ENCODE results near the gene TARDBP. TPM values are rescaled to one million over a fixed set of nuclear protein-coding genes. Genes with fewer than 3 reads are reported as not detected.
A peak's percentile ranks its signal among the peaks of the same experiment; 100 is the strongest.

TARDBP gene
- polyA plus RNA-seq (129 and 157 TPM in 2 replicates), polyA minus RNA-seq (152 and 165 TPM in 2 replicates)

GRCh38 chr1:11012260-11013159, at the start of gene TARDBP:
TSS of gene TARDBP (plus strand) at chr1:11012654. CDS start at chr1:11013728, 1,074 bp downstream.
- Histone ChIP-seq H2AFZ (ENCODE audit: low read depth, low read length) (peak within 1 kb of the TSS; percentile 91), H3K9me3 (ENCODE audit: low read length) (no peaks in the 10 kb centered on the region), H3K4me3 (ENCODE audit: low read length) (peak within 1 kb of the TSS; percentile 93), H3K27me3 (ENCODE audit: insufficient read depth, low read depth, low read length) (no peaks in the 10 kb centered on the region), H3K9ac (ENCODE audit: low read length) (peak within 1 kb of the TSS; percentile 97), H3K9me2 (ENCODE audit: insufficient read depth, low read length) (no peaks in the 10 kb centered on the region), H3F3A (ENCODE audit: insufficient read depth, low read length, poor library complexity, severe bottlenecking) (no peaks in the 10 kb centered on the region), H3K4me2 (ENCODE audit: low read length) (peak within 1 kb of the TSS; percentile 90), H3K36me3 (ENCODE audit: insufficient read depth, low read length) (no peaks in the 10 kb centered on the region), H3K27ac (ENCODE audit: low read length) (peak within 1 kb of the TSS; percentile 92), H4K20me1 (ENCODE audit: insufficient read depth) (no peaks in the 10 kb centered on the region), H3K79me2 (replicated peaks; ENCODE audit: insufficient read depth, low read length) (peaks cover 22% of the 10 kb centered on the region)
- TF ChIP-seq, protein P1, sequence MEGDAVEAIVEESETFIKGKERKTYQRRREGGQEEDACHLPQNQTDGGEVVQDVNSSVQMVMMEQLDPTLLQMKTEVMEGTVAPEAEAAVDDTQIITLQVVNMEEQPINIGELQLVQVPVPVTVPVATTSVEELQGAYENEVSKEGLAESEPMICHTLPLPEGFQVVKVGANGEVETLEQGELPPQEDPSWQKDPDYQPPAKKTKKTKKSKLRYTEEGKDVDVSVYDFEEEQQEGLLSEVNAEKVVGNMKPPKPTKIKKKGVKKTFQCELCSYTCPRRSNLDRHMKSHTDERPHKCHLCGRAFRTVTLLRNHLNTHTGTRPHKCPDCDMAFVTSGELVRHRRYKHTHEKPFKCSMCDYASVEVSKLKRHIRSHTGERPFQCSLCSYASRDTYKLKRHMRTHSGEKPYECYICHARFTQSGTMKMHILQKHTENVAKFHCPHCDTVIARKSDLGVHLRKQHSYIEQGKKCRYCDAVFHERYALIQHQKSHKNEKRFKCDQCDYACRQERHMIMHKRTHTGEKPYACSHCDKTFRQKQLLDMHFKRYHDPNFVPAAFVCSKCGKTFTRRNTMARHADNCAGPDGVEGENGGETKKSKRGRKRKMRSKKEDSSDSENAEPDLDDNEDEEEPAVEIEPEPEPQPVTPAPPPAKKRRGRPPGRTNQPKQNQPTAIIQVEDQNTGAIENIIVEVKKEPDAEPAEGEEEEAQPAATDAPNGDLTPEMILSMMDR (IDR thresholded peaks at IDR 0.05; ENCODE audit: poor library complexity, severe bottlenecking): no peak
- TF ChIP-seq MXI1 (conservative IDR thresholded peaks at IDR 0.05; ENCODE audit: poor library complexity, severe bottlenecking) (peak; percentile 72), TAF1 (IDR thresholded peaks at IDR 0.05; ENCODE audit: low read depth) (peak; percentile 94), RAD21 (conservative IDR thresholded peaks at IDR 0.05) (peak; percentile 36), SMC3 (conservative IDR thresholded peaks at IDR 0.05; ENCODE audit: poor library complexity) (no peak), EZH2 (IDR thresholded peaks at IDR 0.05; ENCODE audit: borderline replicate concordance, insufficient read depth, low read length, poor library complexity, severe bottlenecking) (no peak), EP300 (conservative IDR thresholded peaks at IDR 0.05; ENCODE audit: poor library complexity, severe bottlenecking) (peak; percentile 64), REST (IDR thresholded peaks at IDR 0.05; ENCODE audit: borderline replicate concordance) (peak; percentile 87), POLR2AphosphoS5 (IDR thresholded peaks at IDR 0.05) (peak; percentile 99)

DNA sequence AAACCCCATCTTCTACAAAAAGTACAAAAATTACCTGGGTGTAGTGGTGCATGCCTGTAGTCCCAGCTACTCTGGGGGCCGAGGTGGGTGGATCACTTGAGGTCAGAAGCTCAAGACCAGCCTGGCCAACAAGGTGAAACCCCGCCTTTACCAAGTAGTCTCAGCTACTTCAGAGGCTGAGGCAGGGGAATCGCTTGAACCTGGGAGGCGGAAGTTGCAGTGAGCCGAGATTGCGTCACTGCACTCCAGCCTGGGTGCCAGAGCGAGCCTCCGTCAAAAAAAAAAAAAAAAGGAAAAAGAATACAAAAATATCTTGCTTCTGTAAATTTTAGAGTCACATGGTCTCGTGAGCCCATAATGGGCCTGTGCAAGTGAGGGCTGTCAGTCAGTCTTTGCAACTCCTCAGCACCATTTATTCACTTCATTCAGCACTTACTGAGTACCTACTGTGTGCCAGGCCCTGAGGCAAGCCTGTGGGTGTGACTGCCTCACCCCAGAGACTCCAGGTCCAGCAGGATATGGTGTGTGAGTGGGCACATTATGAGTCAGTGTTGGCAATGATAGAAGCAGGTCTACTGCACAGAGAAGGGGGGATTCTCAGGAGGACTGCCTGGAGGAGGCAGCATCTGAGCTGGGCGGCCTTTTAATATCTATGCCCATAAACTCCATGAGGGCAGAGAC, 46.8 kb upstream of the TARDBP start:
- no peak for TF ChIP-seq EP300 (conservative IDR thresholded peaks at IDR 0.05; ENCODE audit: poor library complexity, severe bottlenecking)
- no peak for TF ChIP-seq EZH2 (IDR thresholded peaks at IDR 0.05; ENCODE audit: borderline replicate concordance, insufficient read depth, low read length, poor library complexity, severe bottlenecking)
- no peak for TF ChIP-seq MXI1 (conservative IDR thresholded peaks at IDR 0.05; ENCODE audit: poor library complexity, severe bottlenecking)
- TF ChIP-seq TAF1 (IDR thresholded peaks at IDR 0.05; ENCODE audit: low read depth): no peak
- TF ChIP-seq SMC3 (conservative IDR thresholded peaks at IDR 0.05; ENCODE audit: poor library complexity): no peak
- TF ChIP-seq POLR2AphosphoS5 (IDR thresholded peaks at IDR 0.05): no peak
- no peak for TF ChIP-seq REST (IDR thresholded peaks at IDR 0.05; ENCODE audit: borderline replicate concordance)
- TF ChIP-seq, protein P1 (IDR thresholded peaks at IDR 0.05; ENCODE audit: poor library complexity, severe bottlenecking): no peak
- no peak for TF ChIP-seq RAD21 (conservative IDR thresholded peaks at IDR 0.05)

More for the DNA sequence above, 46.8 kb upstream of the TARDBP start:
- no peaks in the 10 kb centered on the region for H3K79me2 ChIP-seq (replicated peaks; ENCODE audit: insufficient read depth, low read length)
- H3K9me3 ChIP-seq (ENCODE audit: low read length): no peaks in the 10 kb centered on the region
- no peaks in the 10 kb centered on the region for H3K27me3 ChIP-seq (ENCODE audit: insufficient read depth, low read depth, low read length)
- no peaks in the 10 kb centered on the region for H3K36me3 ChIP-seq (ENCODE audit: insufficient read depth, low read length)
- no peak overlapping the region for H3K4me2 ChIP-seq (ENCODE audit: low read length)
- no peak overlapping the region for H3K27ac ChIP-seq (ENCODE audit: low read length)
- H3K4me3 ChIP-seq (ENCODE audit: low read length): no peak overlapping the region
- no peak overlapping the region for H2AFZ ChIP-seq (ENCODE audit: low read depth, low read length)
- no peaks in the 10 kb centered on the region for H3K9me2 ChIP-seq (ENCODE audit: insufficient read depth, low read length)
- no peaks in the 10 kb centered on the region for H4K20me1 ChIP-seq (ENCODE audit: insufficient read depth)
- H3F3A ChIP-seq (ENCODE audit: insufficient read depth, low read length, poor library complexity, severe bottlenecking): no peaks in the 10 kb centered on the region
- H3K9ac ChIP-seq (ENCODE audit: low read length): no peak overlapping the region

Data from neural cell (in vitro differentiated cells).